T-helper 1 cell (primary cell): Measurements from ENCODE around the gene ARFIP1.
A peak's percentile ranks its signal among the peaks of the same experiment; 100 is the strongest.
"Not testable (repeated sequence)": the region's sequence is repeated elsewhere in the genome, so short reads cannot be mapped to it uniquely, and the experiment has no call there.

ENCODE experiments used
- DNase-seq, 5 donors: peaks; one replicate each; pipeline ENCODE4 v3.0.0-alpha.2; 2012 to 2020

ARFIP1 gene

DNA sequence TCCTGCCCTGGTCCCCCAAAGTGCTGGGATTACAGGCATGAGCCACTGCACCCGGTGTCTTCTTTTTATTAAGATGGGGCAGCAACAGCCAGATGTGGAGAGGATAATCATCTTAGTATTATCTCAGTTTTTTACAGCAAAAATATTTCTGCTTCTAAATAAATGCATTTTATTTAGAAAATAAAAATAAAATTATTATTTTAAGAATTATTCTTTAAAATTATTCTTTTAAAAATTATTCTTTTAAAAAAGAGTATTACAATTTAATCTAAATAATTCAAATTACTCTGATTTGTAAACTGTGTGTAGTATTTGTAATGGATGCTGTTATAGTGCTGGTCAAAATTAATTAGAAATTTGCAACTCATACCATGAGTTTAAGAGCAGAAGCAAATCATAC is 67.6 kb downstream of the ARFIP1 start:
- no peak for DNase-seq

DNA sequence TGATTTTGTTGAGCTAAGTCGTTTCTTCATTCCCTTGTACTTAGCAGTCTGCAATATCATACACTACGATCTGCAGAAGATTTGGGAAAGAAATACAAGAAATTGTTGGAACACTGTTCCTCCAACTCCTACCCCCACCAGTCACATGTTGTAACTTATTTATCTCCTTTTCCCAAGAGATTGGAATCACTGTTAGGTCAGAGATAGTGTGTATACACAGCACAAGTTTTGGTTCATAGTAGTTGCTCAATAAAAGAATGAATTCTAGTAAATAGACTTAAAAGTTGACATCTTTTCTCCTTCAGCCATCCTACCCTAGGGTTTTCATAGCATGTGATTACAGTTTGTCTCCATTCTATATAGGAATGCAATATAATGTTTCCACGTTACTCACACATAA is 68.8 kb downstream of the ARFIP1 start:
- no peak for DNase-seq

DNA sequence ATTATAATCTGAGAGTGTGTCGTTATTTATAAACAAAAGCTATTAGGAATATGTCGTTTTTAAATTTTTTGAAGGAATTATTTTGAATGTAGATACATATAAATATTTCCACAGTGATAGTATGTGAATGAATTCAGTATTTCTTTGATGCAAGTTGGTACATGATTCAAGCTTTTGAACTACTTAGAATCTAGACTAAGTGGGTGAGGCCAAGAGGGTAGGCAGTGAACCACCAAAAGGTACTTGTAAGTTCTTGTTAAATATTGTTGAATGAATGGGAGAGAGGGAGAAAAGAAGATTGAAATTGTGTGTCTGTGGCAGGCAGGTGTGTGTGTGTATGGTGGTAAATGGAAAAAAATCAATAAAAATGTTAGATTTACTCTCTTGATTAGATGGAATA is 69.6 kb downstream of the ARFIP1 start:
- DNase-seq, result no peak

DNA sequence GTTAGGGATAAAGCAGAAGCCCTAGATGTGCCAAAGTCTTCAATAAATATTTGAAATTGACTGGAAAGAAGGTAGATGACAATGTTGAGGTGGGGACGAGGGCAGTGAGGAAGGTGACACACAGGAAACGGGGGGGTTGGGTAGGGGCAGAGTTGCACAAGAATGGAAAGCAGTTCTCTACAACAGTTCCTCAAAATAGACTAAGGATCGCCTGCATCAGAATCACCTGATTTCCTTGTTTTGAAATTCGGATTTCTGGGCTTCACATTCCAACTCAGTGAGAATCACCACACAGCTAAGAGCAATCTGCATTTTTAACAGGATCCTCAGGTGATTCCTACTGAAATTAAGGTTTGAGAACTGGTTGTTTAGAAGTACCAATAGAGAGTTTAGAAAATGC is 70.6 kb downstream of the ARFIP1 start:
- peak in 2 of 5 donors; percentile 2 to 36 for DNase-seq

DNA sequence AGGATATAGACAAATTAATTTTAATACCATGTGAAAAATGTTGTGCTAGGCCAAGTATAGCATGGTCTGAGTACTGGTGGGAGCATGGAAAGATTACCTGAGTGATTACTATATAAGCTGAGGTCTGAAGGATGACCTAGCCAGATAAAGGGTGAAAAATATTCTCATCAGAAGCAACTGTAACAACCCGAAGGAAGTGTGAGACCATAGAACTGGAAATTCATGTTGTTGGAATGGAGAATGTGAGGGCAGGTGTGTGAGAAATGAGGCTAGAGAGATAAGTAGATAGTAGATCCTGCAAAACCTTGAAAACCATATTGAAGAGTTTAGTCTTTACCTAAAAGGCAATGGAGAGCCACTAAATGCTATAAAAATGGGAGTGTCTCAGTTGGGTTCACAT is 71.5 kb downstream of the ARFIP1 start:
- DNase-seq, result no peak

DNA sequence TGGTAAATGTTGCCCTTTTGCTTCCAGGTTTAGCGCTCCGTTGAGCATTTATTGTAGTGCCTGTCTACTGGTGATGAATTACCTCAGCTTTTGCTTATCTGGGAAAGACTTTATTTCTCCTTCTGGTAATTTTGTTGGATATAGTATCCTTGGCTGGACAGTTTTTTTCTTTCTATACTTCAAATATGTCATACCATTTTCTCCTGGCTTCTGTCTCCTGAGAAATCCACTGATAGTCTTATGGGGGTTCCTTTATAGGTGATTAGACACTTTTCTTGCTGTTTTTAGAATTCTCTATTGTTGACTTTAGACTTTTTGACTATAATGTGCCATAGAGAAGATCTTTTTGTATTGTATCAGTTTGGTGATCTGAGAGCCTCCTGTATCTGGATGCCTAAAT is 73.5 kb downstream of the ARFIP1 start:
- DNase-seq, result no peak

DNA sequence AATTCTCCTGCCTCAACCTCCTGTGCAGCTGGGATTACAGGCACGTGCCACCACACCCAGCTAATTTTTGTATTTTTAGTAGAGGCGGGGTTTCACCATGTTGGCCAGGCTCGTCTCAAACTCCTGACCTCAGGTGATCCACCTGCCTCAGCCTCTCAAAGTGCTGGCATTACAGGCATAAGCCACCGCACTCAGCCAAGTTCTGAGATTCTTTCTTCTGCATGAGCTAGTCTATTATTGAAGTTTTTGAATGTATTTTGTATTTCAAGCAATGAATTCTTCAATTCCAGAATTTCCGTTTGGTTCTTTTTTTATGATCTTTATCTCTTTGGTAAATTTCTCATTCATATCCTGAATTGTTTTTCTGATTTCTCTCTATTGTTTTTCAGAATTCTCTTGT is 74.3 kb downstream of the ARFIP1 start:
- DNase-seq, result not testable (repeated sequence)

DNA sequence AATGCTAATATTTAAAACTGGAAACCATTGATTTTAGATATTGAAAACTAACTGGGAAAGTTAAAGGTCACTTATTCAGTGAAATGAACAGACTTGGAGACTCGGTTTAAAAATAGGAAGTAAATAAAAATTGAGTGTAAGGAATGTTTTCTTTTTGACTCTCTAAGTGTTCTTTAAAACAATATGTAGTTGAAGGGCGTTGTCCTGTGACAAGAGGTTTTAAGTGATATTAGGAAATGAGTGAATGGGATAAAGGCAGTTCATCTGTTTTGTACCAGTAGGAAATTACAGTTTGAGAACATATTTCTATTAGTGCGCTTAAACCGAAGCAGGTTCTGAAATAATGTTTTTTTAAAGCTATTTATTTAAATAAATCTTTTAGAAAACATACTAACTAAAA is 77.2 kb downstream of the ARFIP1 start:
- no peak for DNase-seq

DNA sequence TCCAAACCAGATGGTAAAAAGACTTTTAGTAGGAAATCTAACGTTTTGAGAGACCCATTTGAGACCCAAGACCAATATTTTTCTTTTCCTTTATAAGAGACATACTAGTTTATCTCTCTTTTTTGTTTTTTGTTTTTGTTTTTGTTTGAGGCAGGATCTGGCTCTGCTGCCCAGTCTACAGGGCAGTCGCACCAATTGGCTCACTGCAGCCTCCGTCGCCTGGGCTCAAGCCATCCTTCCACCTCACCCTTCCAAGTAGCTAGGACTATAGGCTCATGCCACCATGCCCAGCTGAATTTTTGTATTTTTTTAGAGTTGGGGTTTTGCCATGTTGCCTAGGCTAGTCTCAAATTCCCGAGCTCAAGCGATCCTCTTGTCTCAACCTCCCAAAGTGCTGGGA is 79.2 kb downstream of the ARFIP1 start:
- DNase-seq, result no peak

DNA sequence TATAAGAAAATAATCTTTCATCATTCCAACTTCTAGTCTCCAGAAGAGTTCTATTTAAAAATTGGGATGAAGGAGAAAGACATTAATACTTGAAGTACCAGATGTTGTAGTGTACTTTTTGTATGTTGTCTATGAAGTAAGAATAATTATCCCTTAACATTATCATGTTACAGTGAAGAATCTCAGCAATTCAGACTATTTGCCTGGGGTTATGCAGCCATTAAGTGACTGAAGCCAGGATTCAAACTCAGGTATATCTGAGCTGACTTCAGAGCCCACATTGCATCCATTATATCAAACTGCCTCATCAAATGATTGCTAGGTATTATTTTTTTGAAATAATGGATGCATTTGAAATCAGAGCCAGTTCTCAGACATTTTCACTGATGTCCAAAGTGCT is 80.3 kb downstream of the ARFIP1 start:
- DNase-seq, result no peak

DNA sequence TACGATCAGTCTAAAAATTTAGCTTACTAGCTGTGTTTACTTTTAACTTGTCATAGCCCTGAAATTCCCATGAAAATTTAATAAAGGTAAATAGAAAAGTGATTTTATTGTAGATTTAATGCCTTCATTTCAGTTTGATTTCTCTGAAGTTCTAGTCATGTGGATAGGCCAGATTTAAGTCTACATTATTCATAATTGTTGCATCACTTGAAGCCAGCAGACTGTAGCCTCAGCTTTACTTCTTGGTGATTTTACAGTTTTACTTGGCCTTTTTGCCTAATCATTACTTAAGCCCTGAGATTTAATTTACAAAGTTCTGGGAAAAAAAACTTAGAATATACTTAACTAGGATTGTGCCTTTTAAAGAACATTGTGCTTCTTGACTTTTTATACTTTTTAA is 82.9 kb downstream of the ARFIP1 start:
- no peak for DNase-seq

DNA sequence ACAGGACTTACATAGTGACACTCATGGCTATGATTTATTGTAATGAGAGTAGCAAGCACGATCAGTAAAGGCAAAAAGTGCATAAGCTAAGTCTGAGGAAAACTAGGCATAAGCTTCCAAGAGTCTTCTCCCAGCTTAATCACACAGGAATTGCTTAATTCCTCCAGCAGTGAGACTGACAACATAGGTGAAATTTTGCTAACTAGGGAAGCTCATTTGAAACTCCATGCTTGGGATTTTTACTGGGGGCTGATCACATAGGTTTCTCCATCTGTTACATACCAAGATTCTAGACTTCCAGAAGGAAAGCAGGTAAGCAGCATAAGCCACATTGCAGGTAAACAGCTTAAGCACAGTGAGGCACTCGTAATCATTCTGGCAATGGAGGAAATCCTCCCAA is 84.6 kb downstream of the ARFIP1 start:
- no peak for DNase-seq

DNA sequence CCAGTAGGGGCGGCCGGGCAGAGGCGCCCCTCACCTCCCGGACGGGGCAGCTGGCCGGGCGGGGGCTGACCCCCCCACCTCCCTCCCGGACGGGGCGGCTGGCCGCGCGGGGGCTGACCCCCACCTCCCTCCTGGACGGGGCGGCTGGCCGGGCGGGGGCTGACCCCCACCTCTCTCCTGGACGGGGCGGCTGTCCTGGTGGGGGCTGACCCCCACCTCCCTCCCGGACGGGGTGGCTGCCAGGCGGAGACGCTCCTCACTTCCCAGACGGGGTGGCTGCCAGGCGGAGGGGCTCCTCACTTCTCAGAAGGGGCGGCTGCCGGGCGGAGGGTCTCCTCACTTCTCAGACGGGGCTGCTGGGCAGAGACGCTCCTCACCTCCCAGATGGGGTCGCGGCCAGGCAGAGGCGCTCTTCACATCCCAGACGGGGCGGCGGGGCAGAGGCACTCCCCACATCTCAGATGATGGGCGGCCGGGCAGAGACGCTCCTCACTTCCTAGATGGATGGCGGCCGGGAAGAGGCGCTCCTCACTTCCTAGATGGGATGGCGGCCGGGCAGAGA is 86.8 kb downstream of the ARFIP1 start:
- not testable (repeated sequence) for DNase-seq

DNA sequence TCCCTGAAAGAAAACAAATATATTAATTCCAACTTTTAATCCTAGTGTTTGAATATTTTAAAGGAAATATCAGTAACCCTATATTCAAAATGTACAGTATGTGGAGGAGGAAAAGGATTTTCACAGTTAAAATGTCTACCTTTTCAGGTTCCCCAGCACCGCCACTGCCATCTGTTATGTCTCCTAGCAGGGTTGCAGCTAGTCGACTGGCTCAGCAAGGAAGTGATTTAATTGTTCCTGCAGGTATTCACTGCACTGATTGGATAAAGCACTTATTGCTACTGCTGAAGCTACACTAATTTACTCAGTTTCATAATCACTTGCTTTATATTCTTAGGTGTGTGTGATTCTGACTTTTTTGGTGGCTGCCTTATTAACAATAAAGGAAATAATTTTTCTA is 90.9 kb downstream of the ARFIP1 start:
- no peak for DNase-seq

DNA sequence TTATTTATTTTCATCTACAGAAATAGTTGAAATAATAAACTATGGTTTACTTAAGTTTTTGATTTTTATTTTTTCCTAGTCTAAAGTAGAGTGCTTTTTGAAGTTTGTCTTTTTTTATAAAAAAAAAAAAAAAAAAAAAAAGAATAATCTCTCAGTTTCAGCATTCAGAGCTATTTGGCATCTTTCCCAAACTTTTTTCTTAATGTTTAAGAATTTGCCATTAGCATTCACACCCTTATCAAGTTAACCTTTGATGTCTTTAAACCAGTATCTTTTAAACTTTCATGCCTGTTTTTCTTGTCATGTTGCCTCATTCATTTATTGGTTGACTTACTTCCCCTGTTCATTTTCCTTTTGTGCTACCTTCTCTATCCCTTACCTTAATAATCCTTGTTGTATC is 95.5 kb downstream of the ARFIP1 start:
- DNase-seq, result no peak

DNA sequence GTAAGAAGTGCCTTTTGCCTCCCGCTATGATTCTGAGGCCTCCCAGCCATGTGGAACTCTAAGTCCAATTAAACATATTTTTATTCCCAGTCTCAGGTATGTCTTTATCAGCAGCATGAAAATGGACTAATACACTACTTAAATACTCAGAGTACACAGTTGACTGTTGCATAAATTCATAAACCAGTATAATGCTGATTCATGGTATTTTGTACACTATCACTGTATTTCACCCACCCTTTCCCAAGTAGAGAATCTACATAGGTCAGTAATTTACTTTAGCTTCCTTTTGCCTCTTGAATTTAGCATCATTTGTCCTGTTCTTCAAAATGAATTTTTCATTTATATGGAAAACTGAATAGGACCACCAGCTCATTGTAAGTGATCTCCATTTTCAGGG is 98.1 kb downstream of the ARFIP1 start:
- DNase-seq, result no peak

DNA sequence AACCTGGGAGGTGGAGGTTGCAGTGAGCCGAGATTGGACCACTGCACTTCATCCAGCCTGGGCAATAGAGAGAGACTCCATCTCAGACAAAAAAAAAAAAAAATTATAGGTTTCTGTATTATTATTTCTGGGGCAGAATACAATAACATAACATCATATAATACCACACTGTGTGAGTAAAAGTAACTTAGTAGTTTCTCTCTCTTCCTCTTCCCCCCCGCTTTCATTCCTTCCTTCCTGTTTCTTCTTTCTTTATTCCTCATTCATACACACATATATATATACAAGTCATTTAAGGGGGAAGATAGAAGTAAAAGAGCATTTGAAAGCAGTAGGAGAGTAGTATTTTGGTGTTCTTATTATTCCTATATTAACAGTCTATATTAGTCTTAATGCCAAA is 100.5 kb downstream of the ARFIP1 start:
- DNase-seq, result no peak

DNA sequence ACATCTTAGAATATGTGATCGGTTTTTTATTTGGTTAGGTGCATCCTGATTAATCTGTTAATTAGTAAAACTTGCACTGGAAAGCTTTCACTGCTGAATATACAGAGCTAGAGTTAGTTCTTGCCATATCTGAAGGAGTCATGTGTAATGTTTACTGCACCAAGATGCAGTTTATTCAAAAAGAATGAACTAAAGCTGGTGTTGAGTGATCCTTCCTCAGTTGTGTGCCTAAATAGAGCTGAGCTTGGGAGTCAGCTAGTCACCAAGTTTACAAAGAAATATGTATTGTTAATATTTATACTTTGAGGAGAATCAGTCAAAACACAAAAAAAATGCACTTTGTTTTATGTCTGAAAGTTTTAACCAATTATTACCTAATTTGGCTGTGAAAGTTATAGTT is 102.2 kb downstream of the ARFIP1 start:
- no peak for DNase-seq

DNA sequence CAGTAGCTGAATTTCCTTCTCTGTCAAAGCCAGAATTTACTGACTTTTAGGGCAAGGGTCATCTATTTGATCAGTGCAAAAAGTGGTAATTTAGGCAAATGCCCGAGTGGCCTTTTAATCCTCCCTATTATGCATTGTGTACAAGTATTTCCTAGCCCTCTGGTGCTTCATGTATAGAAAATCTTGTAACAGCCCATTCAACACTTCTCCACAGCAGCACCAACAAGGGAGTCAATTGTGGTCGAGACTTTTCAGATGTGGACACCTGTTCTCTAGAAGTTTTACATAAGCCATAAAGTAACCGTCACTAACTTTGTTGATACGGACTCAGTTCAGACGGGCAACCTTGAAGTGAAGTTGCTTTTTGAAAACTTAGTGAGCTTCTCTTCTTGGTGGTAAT is 105.4 kb downstream of the ARFIP1 start:
- DNase-seq, result no peak

DNA sequence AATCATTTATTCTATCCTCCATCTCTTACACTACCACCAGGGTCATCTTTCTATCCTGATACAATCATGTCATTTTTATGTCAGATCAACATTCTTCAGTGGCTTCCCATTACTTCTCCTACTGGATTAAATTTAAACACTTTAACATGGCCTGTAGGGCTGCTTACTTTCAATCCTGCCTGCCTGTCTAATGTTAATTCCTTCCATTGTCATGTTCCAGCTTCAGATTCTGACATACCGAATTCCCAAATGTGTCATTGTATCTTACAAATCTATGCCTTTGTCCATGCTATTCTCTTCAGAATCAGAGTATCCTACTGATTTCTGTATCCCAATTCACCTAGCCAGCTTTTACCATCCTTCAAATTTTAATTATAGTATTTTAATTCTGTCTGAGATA is 106.4 kb downstream of the ARFIP1 start:
- DNase-seq, result no peak

DNA sequence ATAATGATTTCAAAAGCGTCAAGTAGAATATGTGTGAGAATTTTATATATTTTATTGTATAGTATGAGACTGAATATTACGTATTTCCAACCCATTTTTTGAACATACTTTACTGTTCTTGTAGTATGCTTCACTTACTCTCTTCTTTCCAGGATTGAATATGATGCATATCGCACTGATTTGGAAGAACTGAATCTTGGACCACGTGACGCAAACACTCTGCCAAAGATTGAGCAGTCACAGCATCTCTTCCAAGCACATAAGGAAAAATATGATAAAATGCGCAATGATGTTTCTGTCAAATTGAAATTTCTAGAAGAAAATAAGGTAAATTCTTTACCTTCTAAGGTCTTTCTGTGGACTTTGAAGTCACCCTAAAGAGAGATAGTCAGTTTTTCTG is 108.2 kb downstream of the ARFIP1 start:
- no peak for DNase-seq

DNA sequence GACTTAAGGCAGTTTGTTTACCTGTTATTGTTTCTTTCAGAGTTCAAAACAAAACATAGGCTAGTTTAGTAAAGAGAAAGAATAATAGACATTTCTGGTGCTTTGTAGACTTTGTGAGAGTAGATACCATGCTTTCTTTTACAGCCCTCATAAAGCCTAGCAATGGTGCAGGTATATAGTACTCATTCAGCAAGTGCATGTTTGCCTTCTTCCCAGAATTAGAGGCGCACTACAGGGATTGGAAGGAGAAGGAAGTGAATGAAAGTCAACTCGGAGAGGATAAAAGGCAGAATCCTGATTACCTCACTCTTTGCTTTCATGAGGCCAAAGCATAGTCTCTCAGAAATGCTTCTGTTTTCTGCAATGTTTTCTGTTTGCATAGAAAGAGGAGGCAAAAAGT is 113.2 kb downstream of the ARFIP1 start:
- DNase-seq, result no peak

DNA sequence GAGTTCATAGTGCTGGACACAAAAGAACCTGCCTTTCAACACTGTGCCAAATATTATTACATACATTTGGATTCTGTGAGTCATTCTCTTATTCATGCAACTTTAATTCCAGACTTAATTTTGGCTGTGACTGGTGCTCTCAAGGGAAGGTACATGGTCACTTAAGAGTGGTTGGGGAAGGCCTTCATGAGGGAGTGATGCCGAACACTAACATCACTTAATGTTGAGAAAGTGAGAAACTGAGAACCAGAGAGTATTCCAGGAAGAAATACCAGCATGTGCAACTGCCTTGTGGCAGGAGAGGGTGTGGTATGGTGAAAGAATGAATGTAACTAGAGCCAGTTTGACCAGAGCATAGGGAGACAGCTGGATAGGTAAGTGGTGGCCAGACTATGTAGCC is 114.9 kb downstream of the ARFIP1 start:
- no peak for DNase-seq

DNA sequence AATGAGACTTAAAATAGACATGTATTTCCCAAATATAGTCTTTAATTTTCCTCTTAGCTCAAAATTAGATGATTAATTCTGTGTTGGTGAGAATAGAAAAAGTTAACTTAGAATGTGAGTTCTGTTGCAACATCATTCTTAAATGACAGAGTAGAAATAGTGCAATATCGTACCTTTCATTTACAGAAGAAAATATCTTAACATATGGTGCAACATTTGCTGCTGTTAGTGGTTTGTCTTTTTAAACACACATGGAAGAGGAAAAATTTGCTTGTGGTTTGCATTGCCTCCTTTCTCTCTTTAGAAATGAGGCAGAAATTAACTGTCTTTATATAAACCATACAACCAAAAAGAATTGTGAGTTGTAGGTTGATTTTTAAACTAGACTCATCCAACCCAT is 117.1 kb downstream of the ARFIP1 start:
- DNase-seq, result no peak

DNA sequence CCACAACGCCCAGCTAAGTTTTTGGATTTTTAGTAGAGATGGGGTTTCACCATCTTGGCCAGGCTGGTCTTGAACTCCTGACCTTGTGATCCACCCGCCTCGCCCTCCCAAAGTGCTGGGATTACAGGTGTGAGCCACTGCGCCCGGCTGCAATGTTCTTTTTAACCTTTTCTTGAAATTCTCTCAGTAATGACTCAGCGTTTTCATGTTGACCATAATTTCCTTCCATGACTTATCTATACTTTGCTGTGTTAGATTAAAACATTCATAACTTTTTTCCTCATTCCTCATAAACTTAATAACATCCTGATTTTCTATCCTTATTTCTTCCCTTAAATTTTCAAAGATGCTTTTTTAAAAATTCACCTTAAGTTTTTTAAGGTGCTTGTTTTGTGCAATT is 118.4 kb downstream of the ARFIP1 start:
- not testable (repeated sequence) for DNase-seq

DNA sequence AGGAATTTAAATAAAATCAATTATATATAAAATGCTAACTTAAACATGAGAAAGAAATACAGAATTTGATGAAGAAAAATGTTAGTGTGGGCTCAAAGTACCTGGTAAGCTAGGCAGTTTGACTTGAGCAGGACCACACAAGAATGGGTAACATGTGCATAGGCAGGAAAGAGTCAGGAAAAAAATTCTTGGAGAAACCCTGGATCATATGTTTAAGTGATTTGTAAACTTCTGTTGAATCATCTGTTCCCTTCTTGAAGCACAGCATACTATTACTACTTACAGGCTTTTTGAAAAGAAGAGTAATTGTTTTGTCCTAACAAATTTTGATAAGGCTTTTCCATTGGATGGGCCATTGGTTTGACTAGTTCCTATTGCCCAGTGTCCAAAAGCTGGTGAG is 118.9 kb downstream of the ARFIP1 start:
- no peak for DNase-seq
